ENCODE results near the gene CLEC14A.

Gene CLEC14A

DNA sequence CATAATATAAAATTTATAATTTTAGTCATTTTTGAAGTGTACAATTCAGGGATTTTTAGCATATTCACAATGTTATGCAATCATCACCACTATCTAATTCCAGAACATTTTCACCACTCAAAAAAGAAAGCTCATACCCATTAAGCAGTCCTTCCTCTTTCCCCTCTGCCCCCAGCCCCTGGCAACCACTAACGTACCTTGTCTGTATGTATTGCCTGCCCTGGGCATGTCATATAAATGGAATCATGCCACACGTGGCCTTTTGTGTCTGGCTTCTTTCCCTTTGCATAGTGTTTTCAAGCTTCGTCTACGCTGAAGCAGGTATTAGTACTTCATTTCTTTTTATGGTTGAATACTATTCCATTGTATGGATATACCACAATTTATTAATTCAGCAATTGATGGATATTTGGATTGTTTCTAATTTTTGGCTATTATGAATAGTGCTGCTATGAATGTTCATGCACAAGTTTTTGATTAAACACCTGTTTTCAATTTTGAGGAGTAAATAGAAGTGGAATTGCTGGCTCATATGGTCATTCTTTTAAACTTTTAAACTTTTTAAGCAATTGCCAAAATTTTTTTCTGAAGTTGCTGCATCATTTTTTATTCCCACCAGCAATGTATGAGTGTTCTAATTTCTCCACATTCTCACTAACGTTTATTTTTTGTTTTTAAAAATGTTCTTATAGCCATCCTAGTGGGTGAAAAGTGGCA, 49.8 kb downstream of the CLEC14A start:
- DNase-seq (ENCODE audit: low read depth, low spot score): no peak

DNA sequence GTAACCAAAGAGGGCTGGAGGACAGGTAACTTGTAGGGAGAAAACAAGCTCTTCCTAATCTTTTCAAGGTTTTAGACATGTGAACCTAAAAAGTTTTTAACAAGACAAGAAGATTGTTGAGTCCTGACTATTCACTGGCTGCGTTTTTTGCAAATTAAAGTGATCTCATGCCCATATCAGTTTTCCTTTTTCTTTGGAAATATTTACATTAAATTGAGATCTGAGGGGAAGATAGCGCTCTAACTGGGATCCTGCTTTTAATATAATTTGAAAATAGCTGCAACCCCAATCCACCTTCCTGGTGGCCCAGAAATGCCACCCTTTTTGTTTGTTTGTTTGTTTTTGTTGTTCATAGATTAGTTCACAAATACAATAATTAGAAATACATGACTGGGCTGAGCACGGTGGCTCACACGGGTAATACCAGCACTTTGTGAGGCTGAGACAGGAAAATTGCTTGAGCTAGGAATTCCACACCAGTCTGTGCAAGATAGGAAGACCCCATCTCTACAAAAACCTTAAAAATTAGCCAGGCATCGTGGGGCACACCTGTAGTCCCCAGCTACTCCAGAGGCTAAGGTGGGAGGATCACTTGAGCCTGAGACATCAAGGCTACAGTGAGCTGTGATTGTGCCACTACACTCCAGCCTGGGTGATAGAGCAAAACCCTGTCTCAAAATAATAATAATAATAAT, 50.6 kb downstream of the CLEC14A start:
- no peak for DNase-seq (ENCODE audit: low read depth, low spot score)

DNA sequence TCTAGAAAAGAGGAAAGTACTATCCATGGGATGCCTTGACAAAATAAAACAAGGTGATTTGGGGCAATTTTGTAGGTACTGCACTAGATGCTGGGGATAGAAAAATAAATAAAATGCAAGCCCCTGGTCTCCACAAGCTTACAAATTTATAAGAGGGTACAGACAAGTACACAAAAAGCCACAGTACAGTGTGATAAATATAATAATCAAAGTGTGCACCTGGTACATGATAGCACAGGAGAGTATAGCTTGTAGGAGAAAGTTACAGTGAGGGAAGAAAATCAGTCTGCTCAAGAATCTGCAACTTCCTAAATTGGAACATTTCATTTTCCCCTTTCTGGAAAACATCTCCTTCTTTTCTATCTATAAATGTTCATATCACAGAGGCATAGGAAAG, 51.2 kb downstream of the CLEC14A start:
- no peak for DNase-seq (ENCODE audit: low read depth, low spot score)

Measured in smooth muscle cell of the brain vasculature (primary cell).